ENCODE measurements around the gene FNDC11. TPM values are rescaled to one million over a fixed set of nuclear protein-coding genes. Genes with fewer than 3 reads are reported as not detected.

The FNDC11 gene
- total RNA-seq, 1 experiment from 2014 or later, result 0.48 TPM

DNA sequence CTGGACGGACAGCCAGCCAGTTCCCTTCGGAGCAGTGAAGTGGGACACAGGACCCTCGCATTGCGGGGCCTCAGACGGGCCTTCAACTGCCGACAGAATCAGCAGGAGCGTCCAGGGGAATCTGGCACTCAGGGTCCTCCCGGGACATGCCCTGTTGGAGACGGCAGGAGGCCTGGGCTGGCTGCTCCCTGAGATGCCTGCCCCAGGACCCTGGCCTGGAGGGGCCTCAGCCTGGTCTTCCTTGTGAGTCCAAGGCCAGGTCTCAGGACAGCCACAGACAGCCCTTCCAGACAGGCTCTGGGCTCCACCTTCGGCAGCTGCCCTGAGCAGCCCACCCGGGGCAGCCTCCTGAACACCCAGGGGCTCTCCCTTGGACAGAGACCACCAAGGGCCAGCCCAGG, 34.7 kb downstream of the FNDC11 start:
- Histone ChIP-seq H3K4me3 (ENCODE audit: low read length) (no peak overlapping the region), H3K4me2 (ENCODE audit: low read depth, low read length, poor library complexity, severe bottlenecking) (no peak overlapping the region), H3K79me2 (ENCODE audit: low read length) (no peaks in the 10 kb centered on the region), H4K20me1 (ENCODE audit: insufficient read depth, low read depth, low read length) (no peaks in the 10 kb centered on the region), H3K27me3 (ENCODE audit: low read length) (no peaks in the 10 kb centered on the region), H3K9me3 (ENCODE audit: low read length) (no peaks in the 10 kb centered on the region), H3K27ac (ENCODE audit: low read length) (no peak overlapping the region), H2AFZ (ENCODE audit: low read length) (no peak overlapping the region), H3K9ac (ENCODE audit: low read length) (no peak overlapping the region), H3K36me3 (ENCODE audit: insufficient read depth, low read length) (no peaks in the 10 kb centered on the region), H3K4me1 (ENCODE audit: low read length) (no peaks in the 10 kb centered on the region), H3K9me2 (replicated peaks; ENCODE audit: insufficient read depth, low read length) (no peaks in the 10 kb centered on the region)
- DNase-seq, result no peak

DNA sequence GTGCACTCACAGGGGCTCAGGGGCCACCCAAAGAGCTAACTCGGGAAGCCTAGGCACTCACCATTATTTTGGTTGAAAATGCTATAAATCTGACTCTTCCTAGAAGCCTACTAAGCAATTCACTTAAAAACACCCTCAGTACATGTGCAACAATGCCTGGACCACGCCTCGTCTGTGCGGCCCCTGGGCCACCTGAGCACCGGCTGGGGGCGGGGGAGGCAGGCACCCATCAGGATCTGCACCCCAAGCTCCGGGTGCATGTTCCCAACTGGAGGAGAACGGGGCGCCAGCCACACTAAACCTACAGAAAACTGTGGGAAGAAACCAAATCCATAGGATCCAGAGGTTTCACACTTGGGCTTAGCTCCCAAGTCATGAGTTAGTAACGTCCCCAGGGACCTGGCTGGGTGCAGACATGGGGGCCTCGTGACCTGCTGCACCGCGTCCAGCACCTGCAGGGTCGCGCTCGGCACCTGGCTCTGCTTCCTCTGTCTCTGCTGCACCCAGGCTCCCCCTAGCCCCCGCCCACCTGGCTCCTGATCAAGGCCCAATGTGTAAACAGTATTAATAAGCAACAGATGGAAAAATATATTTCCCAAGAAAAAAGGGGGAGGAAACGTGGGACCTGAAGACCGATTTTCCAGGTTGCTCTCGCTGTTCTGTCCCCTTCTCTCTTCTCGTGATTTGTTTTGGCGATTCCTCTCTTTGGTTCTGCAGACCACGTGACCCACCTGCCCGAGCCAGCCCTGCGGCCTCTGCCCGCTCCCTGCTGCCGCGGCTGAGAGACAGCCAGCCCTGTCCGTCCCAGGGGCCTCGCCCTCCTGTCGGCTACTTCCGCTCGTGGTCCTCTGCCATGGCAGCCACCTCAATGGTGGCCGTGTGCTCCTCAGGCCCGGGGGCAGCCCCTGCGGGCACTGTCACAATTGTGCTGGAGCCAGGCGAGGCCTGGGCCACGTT, 35.6 kb downstream of the FNDC11 start:
- Histone ChIP-seq H3K27me3 (ENCODE audit: low read length) (no peaks in the 10 kb centered on the region), H3K9me3 (ENCODE audit: low read length) (no peaks in the 10 kb centered on the region), H3K79me2 (ENCODE audit: low read length) (no peaks in the 10 kb centered on the region), H3K4me3 (ENCODE audit: low read length) (no peak overlapping the region), H4K20me1 (ENCODE audit: insufficient read depth, low read depth, low read length) (no peaks in the 10 kb centered on the region), H3K4me1 (ENCODE audit: low read length) (no peaks in the 10 kb centered on the region), H3K36me3 (ENCODE audit: insufficient read depth, low read length) (no peaks in the 10 kb centered on the region), H2AFZ (ENCODE audit: low read length) (no peak overlapping the region), H3K9me2 (replicated peaks; ENCODE audit: insufficient read depth, low read length) (no peaks in the 10 kb centered on the region), H3K27ac (ENCODE audit: low read length) (no peak overlapping the region), H3K4me2 (ENCODE audit: low read depth, low read length, poor library complexity, severe bottlenecking) (no peak overlapping the region), H3K9ac (ENCODE audit: low read length) (no peak overlapping the region)
- no peak for DNase-seq

DNA sequence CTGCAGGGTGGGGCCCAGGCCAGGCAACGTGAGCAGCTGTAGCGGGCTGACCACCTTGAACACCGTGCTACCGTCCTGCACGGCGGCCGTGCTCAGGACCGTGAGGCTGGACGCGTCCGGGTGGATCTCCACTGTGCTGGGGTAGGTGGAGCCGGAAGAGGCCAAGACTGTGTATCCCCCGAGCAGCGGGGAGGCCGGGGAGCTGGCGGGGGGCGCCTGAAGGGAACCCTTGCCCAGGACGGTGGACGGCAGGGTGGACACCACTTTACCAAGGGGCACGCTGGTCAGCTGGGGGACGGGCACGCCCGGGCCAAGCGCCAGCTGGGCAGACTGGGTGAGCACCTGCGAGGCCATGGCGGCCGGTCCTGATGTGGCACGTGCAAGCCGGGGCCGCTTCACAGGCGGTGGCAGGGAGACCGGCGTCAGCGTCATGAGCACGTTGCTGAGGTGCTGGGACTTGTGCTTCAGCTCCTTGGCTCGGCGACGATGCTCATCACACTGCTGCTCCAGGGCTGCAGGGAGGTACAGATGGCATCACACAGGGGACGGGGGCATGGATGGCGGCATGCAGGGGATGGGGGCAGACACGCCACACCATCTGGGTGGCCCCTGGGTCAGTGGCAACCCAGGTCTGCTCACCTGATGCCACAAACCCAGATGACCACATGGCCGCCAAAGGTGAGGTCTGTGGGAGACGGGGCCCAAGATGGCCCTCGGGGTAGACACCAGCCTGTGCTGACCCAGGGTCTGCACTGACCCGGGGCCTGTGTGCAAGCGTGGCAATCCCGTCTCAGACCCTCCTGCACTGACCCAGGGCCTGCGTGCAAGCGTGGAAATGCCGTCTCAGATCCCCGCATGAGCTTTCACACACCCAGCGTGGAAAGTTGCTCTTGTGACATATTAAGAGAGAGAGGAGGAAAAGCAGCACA, 36.5 kb downstream of the FNDC11 start:
- H3K36me3 ChIP-seq (ENCODE audit: insufficient read depth, low read length), result no peaks in the 10 kb centered on the region
- no peaks in the 10 kb centered on the region for H3K4me1 ChIP-seq (ENCODE audit: low read length)
- no peak overlapping the region for H3K4me3 ChIP-seq (ENCODE audit: low read length)
- H3K79me2 ChIP-seq (ENCODE audit: low read length), result no peaks in the 10 kb centered on the region
- H3K9me2 ChIP-seq (replicated peaks; ENCODE audit: insufficient read depth, low read length), result no peaks in the 10 kb centered on the region
- no peak overlapping the region for H2AFZ ChIP-seq (ENCODE audit: low read length)
- H3K9me3 ChIP-seq (ENCODE audit: low read length), result no peaks in the 10 kb centered on the region
- DNase-seq, result no peak
- H3K4me2 ChIP-seq (ENCODE audit: low read depth, low read length, poor library complexity, severe bottlenecking), result no peak overlapping the region
- H4K20me1 ChIP-seq (ENCODE audit: insufficient read depth, low read depth, low read length), result no peaks in the 10 kb centered on the region
- H3K27ac ChIP-seq (ENCODE audit: low read length), result no peak overlapping the region
- no peak overlapping the region for H3K9ac ChIP-seq (ENCODE audit: low read length)
- no peaks in the 10 kb centered on the region for H3K27me3 ChIP-seq (ENCODE audit: low read length)

DNA sequence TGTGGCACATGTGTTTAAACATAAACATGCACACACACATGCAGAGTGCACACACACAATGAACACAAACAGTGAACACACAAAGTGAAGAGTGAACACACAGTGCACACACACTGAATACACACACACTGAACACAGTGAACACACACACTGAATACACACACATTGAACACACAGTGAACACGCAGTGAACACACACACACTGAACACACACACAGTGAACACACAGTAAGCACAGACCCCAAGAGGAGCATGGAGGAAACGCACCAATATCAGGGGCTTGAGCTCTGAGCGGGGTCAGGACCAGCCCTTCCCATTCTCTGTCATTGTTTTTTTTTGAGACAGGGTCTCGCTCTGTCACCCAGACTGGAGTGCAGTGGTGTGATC, 37.2 kb downstream of the FNDC11 start:
- Histone ChIP-seq H3K4me2 (ENCODE audit: low read depth, low read length, poor library complexity, severe bottlenecking) (no peak overlapping the region), H3K79me2 (ENCODE audit: low read length) (no peaks in the 10 kb centered on the region), H3K9me3 (ENCODE audit: low read length) (no peaks in the 10 kb centered on the region), H3K4me1 (ENCODE audit: low read length) (no peaks in the 10 kb centered on the region), H3K9ac (ENCODE audit: low read length) (no peak overlapping the region), H3K36me3 (ENCODE audit: insufficient read depth, low read length) (no peaks in the 10 kb centered on the region), H3K27me3 (ENCODE audit: low read length) (no peaks in the 10 kb centered on the region), H4K20me1 (ENCODE audit: insufficient read depth, low read depth, low read length) (no peaks in the 10 kb centered on the region), H3K4me3 (ENCODE audit: low read length) (no peak overlapping the region), H2AFZ (ENCODE audit: low read length) (no peak overlapping the region), H3K9me2 (replicated peaks; ENCODE audit: insufficient read depth, low read length) (no peaks in the 10 kb centered on the region), H3K27ac (ENCODE audit: low read length) (no peak overlapping the region)
- no peak for DNase-seq

DNA sequence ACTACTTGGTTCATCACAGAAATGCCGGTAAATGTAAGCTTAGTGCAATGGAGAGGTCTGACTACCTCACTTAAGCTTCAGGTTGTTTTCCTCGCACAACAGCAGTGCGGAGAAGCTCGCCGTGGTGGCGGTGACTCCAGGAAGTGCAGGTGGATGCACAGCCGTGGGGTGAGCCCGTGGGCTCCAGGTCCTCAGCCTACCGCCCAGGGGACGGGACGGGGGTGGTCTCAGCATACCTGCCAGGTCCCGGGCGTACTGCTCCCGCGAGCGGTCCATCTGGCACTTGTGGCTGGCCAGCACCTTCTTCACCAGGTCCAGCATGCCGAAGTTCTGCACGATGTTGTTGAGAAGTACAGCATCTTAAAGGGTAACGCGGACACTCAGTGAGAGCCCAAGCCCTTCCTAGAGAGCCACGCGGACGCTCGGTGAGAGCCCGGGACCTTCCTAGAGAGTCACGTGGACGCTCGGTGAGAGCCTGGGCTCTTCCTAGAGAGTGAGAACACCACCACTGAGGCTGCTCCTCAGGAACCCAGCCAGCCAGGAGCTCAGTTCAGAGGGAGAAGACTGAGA, 37.9 kb downstream of the FNDC11 start:
- Histone ChIP-seq H3K4me2 (ENCODE audit: low read depth, low read length, poor library complexity, severe bottlenecking) (no peak overlapping the region), H3K9me2 (replicated peaks; ENCODE audit: insufficient read depth, low read length) (no peaks in the 10 kb centered on the region), H3K9ac (ENCODE audit: low read length) (no peak overlapping the region), H3K36me3 (ENCODE audit: insufficient read depth, low read length) (no peaks in the 10 kb centered on the region), H3K27ac (ENCODE audit: low read length) (no peak overlapping the region), H3K4me1 (ENCODE audit: low read length) (no peaks in the 10 kb centered on the region), H3K4me3 (ENCODE audit: low read length) (no peak overlapping the region), H3K79me2 (ENCODE audit: low read length) (no peaks in the 10 kb centered on the region), H3K27me3 (ENCODE audit: low read length) (no peaks in the 10 kb centered on the region), H4K20me1 (ENCODE audit: insufficient read depth, low read depth, low read length) (no peaks in the 10 kb centered on the region), H2AFZ (ENCODE audit: low read length) (no peak overlapping the region), H3K9me3 (ENCODE audit: low read length) (no peaks in the 10 kb centered on the region)
- no peak for DNase-seq

DNA sequence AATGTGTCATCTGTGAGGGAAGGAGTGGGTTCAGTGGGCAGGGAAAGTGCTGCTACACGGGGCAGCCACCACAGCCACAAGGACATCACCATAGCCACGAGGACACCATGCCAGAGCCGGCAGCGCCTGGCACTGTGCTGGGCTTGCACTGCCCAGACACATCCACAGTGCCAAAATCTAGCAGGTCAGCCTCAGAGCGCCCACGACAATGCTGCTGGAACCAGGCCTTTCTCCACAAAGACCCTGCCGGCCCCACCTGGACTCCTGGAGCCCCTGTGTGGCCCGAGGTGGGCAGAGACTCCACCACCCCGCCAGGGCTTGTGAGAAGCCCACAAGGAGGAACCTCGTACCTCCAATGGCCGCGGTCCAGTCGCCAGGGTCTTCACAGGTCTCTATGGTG, 38.7 kb downstream of the FNDC11 start:
- Histone ChIP-seq H4K20me1 (ENCODE audit: insufficient read depth, low read depth, low read length) (no peaks in the 10 kb centered on the region), H3K4me1 (ENCODE audit: low read length) (no peaks in the 10 kb centered on the region), H3K36me3 (ENCODE audit: insufficient read depth, low read length) (no peaks in the 10 kb centered on the region), H3K9me3 (ENCODE audit: low read length) (no peaks in the 10 kb centered on the region), H3K9me2 (replicated peaks; ENCODE audit: insufficient read depth, low read length) (no peaks in the 10 kb centered on the region), H3K27ac (ENCODE audit: low read length) (no peak overlapping the region), H3K4me2 (ENCODE audit: low read depth, low read length, poor library complexity, severe bottlenecking) (no peak overlapping the region), H3K4me3 (ENCODE audit: low read length) (no peak overlapping the region), H3K79me2 (ENCODE audit: low read length) (no peaks in the 10 kb centered on the region), H3K27me3 (ENCODE audit: low read length) (no peaks in the 10 kb centered on the region), H2AFZ (ENCODE audit: low read length) (no peak overlapping the region), H3K9ac (ENCODE audit: low read length) (no peak overlapping the region)
- DNase-seq, result no peak

DNA sequence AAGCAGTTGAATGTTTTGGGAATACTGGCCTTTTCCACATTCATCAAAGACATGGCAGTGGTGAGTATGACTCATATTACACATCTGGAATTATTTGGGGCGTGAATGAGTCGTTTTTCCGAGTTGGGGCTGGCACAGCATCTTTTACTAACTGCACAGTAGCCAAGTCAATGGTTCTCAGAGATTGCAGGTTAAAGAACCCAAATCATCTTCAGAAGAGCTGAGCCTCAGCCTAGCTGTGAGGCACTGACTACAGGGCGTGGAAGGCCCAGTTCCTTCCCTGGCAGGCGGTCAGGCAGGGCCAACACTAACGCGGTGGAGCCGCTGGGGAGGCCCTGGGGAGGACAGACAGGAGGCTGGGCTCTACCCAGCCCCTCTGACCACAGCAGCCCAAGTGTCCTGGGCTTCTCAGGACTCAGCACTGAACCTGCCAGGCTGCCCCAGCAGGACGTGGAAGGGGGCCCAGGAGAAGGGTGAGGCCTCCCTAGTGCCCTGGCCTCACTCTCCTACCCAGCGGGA, 40.1 kb downstream of the FNDC11 start:
- Histone ChIP-seq H4K20me1 (ENCODE audit: insufficient read depth, low read depth, low read length) (no peaks in the 10 kb centered on the region), H3K9ac (ENCODE audit: low read length) (no peak overlapping the region), H2AFZ (ENCODE audit: low read length) (no peak overlapping the region), H3K36me3 (ENCODE audit: insufficient read depth, low read length) (no peaks in the 10 kb centered on the region), H3K27me3 (ENCODE audit: low read length) (no peaks in the 10 kb centered on the region), H3K79me2 (ENCODE audit: low read length) (no peaks in the 10 kb centered on the region), H3K9me2 (replicated peaks; ENCODE audit: insufficient read depth, low read length) (no peaks in the 10 kb centered on the region), H3K4me2 (ENCODE audit: low read depth, low read length, poor library complexity, severe bottlenecking) (no peak overlapping the region), H3K4me1 (ENCODE audit: low read length) (no peaks in the 10 kb centered on the region), H3K9me3 (ENCODE audit: low read length) (no peaks in the 10 kb centered on the region), H3K27ac (ENCODE audit: low read length) (no peak overlapping the region), H3K4me3 (ENCODE audit: low read length) (no peak overlapping the region)
- DNase-seq, result no peak

All from Karpas-422 (cell line).